HFFc6 (cell line): Measurements from ENCODE around the gene NCKAP5. TPM values are rescaled to one million over a fixed set of nuclear protein-coding genes. Genes with fewer than 3 reads are reported as not detected.

Source experiments
- DNase-seq: peaks from one replicate; pipeline ENCODE4 v3.0.0-alpha.2; 2018
- H3K27ac Mint-ChIP-seq: 2 replicates; pipeline ENCODE4 v1.8.0; 2020; ENCODE audit warnings: mild to moderate bottlenecking, mixed read lengths
- H3K27me3 Mint-ChIP-seq: 2 replicates; pipeline ENCODE4 v1.8.0; 2021; ENCODE audit warnings: mild to moderate bottlenecking, moderate library complexity, mixed read lengths; ENCODE audit not compliant: insufficient read depth
- H3K36me3 Mint-ChIP-seq: 2 replicates; pipeline ENCODE4 v1.8.0; 2021; ENCODE audit warnings: low read depth, mixed read lengths
- H3K4me1 Mint-ChIP-seq: 2 replicates; pipeline ENCODE4 v1.8.0; 2020; ENCODE audit warnings: low read depth, mixed read lengths
- H3K4me3 Mint-ChIP-seq: 2 replicates; pipeline ENCODE4 v1.8.0; 2020; ENCODE audit warnings: mild to moderate bottlenecking, moderate library complexity, mixed read lengths
- H3K9me3 Mint-ChIP-seq: 2 replicates; pipeline ENCODE4 v1.8.0; 2020; ENCODE audit warnings: mild to moderate bottlenecking, mixed read lengths
- CTCF ChIP-seq: fragments of 200-600 bp; sonication (generic); IDR thresholded peaks from 2 replicates; pipeline ENCODE4 v1.5.0; 2021; ENCODE audit warnings: antibody characterized with exemption, mild to moderate bottlenecking
- total RNA-seq, 6 experiments: library from RNA; stranded (reverse); fragmentation: NEBNext Ultra II Directional; extraction: Animal tissue kit (Norgen Biotek cat#: 25700); gene quantifications; 2 replicates in 1 of 6; 3 replicates in 5 of 6; pipeline ENCODE4 v1.2.3, GENCODE V29; 2021

The NCKAP5 gene
- total RNA-seq, 6 experiments from 2014 or later = 0.31 to 4.0 (median 3.1) TPM

GRCh38 chr2:133576714-133577113 lies 8.5 kb upstream of the NCKAP5 start:
- DNase-seq = no peak
- no peak for TF ChIP-seq CTCF
- Mint-ChIP-seq H3K27me3 (no peaks in the 10 kb centered on the region), H3K9me3 (no peaks in the 10 kb centered on the region), H3K4me3 (no peak overlapping the region), H3K27ac (no peak overlapping the region), H3K4me1 (peaks cover 35% of the 10 kb centered on the region), H3K36me3 (no peaks in the 10 kb centered on the region)

GRCh38 chr2:133574620-133575019 lies 6.4 kb upstream of the NCKAP5 start:
- H3K4me3 Mint-ChIP-seq = no peak overlapping the region
- no peak for TF ChIP-seq CTCF
- no peaks in the 10 kb centered on the region for H3K27me3 Mint-ChIP-seq
- peaks cover 19% of the 10 kb centered on the region for H3K4me1 Mint-ChIP-seq
- H3K27ac Mint-ChIP-seq = no peak overlapping the region
- DNase-seq = no peak
- H3K9me3 Mint-ChIP-seq = no peaks in the 10 kb centered on the region
- H3K36me3 Mint-ChIP-seq = no peaks in the 10 kb centered on the region

- H3K27ac Mint-ChIP-seq = no peak overlapping the region
Measured at GRCh38 chr2:133574186-133574585, 5.9 kb upstream of the NCKAP5 start.

GRCh38 chr2:133573491-133574162 lies 5.4 kb upstream of the NCKAP5 start:
- no peaks in the 10 kb centered on the region for H3K9me3 Mint-ChIP-seq
- no peak for TF ChIP-seq CTCF
- no peak overlapping the region for H3K27ac Mint-ChIP-seq
- DNase-seq = no peak
- no peaks in the 10 kb centered on the region for H3K36me3 Mint-ChIP-seq
- no peak overlapping the region for H3K4me3 Mint-ChIP-seq
- H3K4me1 Mint-ChIP-seq = peaks cover 21% of the 10 kb centered on the region
- H3K27me3 Mint-ChIP-seq = no peaks in the 10 kb centered on the region

More at GRCh38 chr2:133574186-133574585, 5.9 kb upstream of the NCKAP5 start:
- Mint-ChIP-seq H3K27me3 (no peaks in the 10 kb centered on the region), H3K36me3 (no peaks in the 10 kb centered on the region), H3K4me3 (no peak overlapping the region), H3K9me3 (no peaks in the 10 kb centered on the region), H3K4me1 (peaks cover 19% of the 10 kb centered on the region)
- no peak for TF ChIP-seq CTCF
- no peak for DNase-seq

GRCh38 chr2:133571249-133571648 lies 3.0 kb upstream of the NCKAP5 start:
- H3K27ac Mint-ChIP-seq = no peak overlapping the region
- TF ChIP-seq CTCF = no peak
- H3K4me1 Mint-ChIP-seq = peaks cover 43% of the 10 kb centered on the region
- no peaks in the 10 kb centered on the region for H3K36me3 Mint-ChIP-seq
- no peaks in the 10 kb centered on the region for H3K9me3 Mint-ChIP-seq
- H3K27me3 Mint-ChIP-seq = no peaks in the 10 kb centered on the region
- H3K4me3 Mint-ChIP-seq = no peak overlapping the region
- DNase-seq = no peak
